Measurements from ENCODE around the gene CYBC1. TPM values are rescaled to one million over a fixed set of nuclear protein-coding genes. Genes with fewer than 3 reads are reported as not detected.
"Not testable (repeated sequence)": the region's sequence is repeated elsewhere in the genome, so short reads cannot be mapped to it uniquely, and the experiment has no call there.

Gene CYBC1
- total RNA-seq, 2 experiments from 2014 or later, result 60.2 to 62.4 TPM

DNA sequence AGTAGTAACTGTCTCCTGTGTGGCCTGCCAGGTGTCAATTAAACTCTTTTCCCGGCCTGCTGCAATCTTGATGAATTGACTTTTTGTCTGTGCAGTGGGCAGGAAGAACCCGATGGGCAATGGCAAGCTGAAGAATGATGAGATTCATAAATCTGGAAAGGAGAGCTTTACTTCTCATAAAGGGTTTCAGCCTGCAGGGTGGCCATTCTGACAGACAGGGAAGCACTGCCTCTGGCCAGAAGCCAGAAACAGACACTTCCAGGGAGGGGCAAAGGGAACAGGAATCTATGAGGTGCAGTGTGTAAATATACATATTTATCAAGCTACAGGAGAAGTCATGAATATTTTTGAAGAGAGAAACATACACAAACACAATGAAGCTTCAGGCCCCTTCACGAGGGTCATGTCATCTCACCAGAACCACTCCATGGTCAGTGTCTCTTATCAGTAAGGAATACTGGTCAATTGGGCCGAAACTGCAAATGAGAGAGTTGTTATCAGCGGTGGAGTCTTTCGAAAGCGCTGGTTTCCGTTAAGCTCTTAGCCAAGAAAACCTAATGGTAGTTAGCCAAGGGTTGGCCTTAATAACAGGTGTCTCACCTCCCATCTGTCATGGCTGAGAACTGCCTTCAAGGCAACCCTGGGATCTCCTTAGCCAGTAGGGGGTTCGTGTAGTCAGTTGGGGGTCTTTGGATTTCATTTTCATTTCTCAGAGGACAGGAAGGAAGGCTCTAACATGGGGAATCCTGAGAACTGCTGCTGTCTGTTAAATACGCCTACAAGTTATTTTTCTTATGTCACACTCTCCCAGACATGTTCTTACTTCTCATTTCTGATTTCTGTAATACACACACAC is 6.7 kb upstream of the CYBC1 start:
- CTCF ChIA-PET, result no interaction called here
- Histone ChIP-seq H3K9me3 (ENCODE audit: control insufficient read depth in 1 of 2, insufficient read depth in 1 of 2, low read length in 2 of 2) (no peaks in the 10 kb centered on the region), H3K4me1 (ENCODE audit: insufficient read depth, low read length) (peaks cover 34% of the 10 kb centered on the region), H3K27me3 (ENCODE audit: control insufficient read depth in 1 of 2, insufficient read depth in 2 of 2, low read length in 2 of 2) (no peaks in the 10 kb centered on the region), H3K27ac (ENCODE audit: low read depth in 1 of 2, low read length in 2 of 2) (peak overlapping the region; percentile 95 to 99), H3K36me3 (ENCODE audit: insufficient read depth, low read length) (peaks cover 24% of the 10 kb centered on the region), H3K4me3 (ENCODE audit: low read length) (peak overlapping the region; percentile 89)
- DNase-seq, result peak in 1 of 14 experiments; percentile 33
- Mint-ChIP-seq H3K4me3 (peak overlapping the region; percentile 85), H3K4me1 (ENCODE audit: low read depth) (peaks cover 36% of the 10 kb centered on the region), H3K27me3 (no peaks in the 10 kb centered on the region), H3K27ac (peak overlapping the region; percentile 99), H3K36me3 (ENCODE audit: low read depth) (peaks cover 34% of the 10 kb centered on the region), H3K9me3 (no peaks in the 10 kb centered on the region)
- TF ChIP-seq, protein P1, sequence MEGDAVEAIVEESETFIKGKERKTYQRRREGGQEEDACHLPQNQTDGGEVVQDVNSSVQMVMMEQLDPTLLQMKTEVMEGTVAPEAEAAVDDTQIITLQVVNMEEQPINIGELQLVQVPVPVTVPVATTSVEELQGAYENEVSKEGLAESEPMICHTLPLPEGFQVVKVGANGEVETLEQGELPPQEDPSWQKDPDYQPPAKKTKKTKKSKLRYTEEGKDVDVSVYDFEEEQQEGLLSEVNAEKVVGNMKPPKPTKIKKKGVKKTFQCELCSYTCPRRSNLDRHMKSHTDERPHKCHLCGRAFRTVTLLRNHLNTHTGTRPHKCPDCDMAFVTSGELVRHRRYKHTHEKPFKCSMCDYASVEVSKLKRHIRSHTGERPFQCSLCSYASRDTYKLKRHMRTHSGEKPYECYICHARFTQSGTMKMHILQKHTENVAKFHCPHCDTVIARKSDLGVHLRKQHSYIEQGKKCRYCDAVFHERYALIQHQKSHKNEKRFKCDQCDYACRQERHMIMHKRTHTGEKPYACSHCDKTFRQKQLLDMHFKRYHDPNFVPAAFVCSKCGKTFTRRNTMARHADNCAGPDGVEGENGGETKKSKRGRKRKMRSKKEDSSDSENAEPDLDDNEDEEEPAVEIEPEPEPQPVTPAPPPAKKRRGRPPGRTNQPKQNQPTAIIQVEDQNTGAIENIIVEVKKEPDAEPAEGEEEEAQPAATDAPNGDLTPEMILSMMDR (IDR thresholded peaks at IDR 0.05), result no peak
- intact Hi-C loops (cut with DNase I, micrococcal nuclease), result loop anchor here in 1 of 2 experiments (5.0 kb wide), 1 partner anchor 585 kb away; the partner anchor contains the start of gene ARHGDIA
- POLR2A ChIA-PET, result interaction anchor here (0.9 to 2.1 kb wide), 8 partner anchors 8 to 163 kb away, joined by 3 to 37 read pairs (median 5); partner anchors contain the start of gene FOXK2
- no peak for ATAC-seq (ENCODE audit: poor library complexity)

DNA sequence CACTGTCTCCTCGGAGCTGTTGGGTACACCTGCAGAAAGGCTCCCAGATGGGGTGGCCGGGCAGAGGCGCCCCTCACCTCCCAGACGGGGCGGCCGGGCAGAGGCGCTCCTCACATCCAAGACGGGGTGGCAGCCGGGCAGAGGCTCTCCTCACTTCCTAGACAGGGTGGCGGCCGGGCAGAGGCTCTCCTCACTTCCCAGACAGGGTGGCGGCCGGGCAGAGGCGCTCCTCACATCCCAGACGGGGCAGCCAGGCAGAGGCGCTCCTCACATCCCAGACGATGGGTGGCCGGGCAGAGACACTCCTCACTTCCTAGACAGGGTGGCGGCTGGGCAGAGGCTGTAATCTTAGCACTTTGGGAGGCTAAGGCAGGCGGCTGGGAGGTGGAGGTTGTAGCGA is 3.2 kb upstream of the CYBC1 start:
- not testable (repeated sequence) for H3K27ac Mint-ChIP-seq

DNA sequence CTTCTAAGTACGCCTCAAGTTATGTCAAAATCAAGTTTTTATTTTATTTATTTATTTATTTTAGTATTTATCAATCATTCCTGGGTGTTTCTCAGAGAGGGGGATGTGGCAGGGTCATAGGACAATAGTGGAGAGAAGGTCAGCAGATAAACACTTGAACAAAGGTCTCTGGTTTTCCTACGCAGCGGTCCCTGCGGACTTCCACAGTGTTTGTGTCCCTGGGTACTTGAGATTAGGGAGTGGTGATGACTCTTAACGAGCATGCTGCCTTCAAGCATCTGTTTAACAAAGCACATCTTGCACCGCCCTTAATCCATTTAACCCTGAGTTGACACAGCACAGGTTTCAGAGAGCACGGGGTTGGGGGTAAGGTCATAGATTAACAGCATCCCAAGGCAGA is 2.6 kb upstream of the CYBC1 start:
- DNase-seq; POLR2A ChIA-PET; H3K9me3 ChIP-seq (ENCODE audit: control insufficient read depth in 1 of 2, insufficient read depth in 1 of 2, low read length in 2 of 2); CTCF ChIA-PET; ATAC-seq (ENCODE audit: poor library complexity); H3K4me3 ChIP-seq (ENCODE audit: low read length); H3K27ac Mint-ChIP-seq; H3K27me3 Mint-ChIP-seq; H3K36me3 ChIP-seq (ENCODE audit: insufficient read depth, low read length); H3K27ac ChIP-seq (ENCODE audit: low read depth in 1 of 2, low read length in 2 of 2); H3K27me3 ChIP-seq (ENCODE audit: control insufficient read depth in 1 of 2, insufficient read depth in 2 of 2, low read length in 2 of 2); H3K9me3 Mint-ChIP-seq: not testable (repeated sequence)
- Mint-ChIP-seq H3K4me3 (peak overlapping the region; percentile 45), H3K36me3 (ENCODE audit: low read depth) (peaks cover 26% of the 10 kb centered on the region), H3K4me1 (ENCODE audit: low read depth) (peaks cover 48% of the 10 kb centered on the region)
- peaks cover 42% of the 10 kb centered on the region for H3K4me1 ChIP-seq (ENCODE audit: insufficient read depth, low read length)
- intact Hi-C loops (cut with DNase I, micrococcal nuclease), result loop anchor here (5.0 kb wide), 2 partner anchors 36 to 194 kb away; partner anchors contain the start of genes HEXD (in 1 of the 2), OGFOD3 (in 1 of the 2) and WDR45B (in 1 of the 2)

More for the DNA sequence above, 3.2 kb upstream of the CYBC1 start:
- H3K4me3 Mint-ChIP-seq; H3K9me3 Mint-ChIP-seq; DNase-seq; H3K27me3 Mint-ChIP-seq; CTCF ChIA-PET; H3K27me3 ChIP-seq (ENCODE audit: control insufficient read depth in 1 of 2, insufficient read depth in 2 of 2, low read length in 2 of 2); H3K9me3 ChIP-seq (ENCODE audit: control insufficient read depth in 1 of 2, insufficient read depth in 1 of 2, low read length in 2 of 2); H3K27ac ChIP-seq (ENCODE audit: low read depth in 1 of 2, low read length in 2 of 2); H3K4me3 ChIP-seq (ENCODE audit: low read length); POLR2A ChIA-PET; ATAC-seq (ENCODE audit: poor library complexity); H3K36me3 ChIP-seq (ENCODE audit: insufficient read depth, low read length): not testable (repeated sequence)
- peaks cover 26% of the 10 kb centered on the region for H3K36me3 Mint-ChIP-seq (ENCODE audit: low read depth)
- intact Hi-C loops (cut with DNase I, micrococcal nuclease), result loop anchor here (5.0 kb wide), 2 partner anchors 36 to 194 kb away; partner anchors contain the start of genes HEXD (in 1 of the 2), OGFOD3 (in 1 of the 2) and WDR45B (in 1 of the 2)
- peaks cover 48% of the 10 kb centered on the region for H3K4me1 Mint-ChIP-seq (ENCODE audit: low read depth)
- peaks cover 40% of the 10 kb centered on the region for H3K4me1 ChIP-seq (ENCODE audit: insufficient read depth, low read length)

DNA sequence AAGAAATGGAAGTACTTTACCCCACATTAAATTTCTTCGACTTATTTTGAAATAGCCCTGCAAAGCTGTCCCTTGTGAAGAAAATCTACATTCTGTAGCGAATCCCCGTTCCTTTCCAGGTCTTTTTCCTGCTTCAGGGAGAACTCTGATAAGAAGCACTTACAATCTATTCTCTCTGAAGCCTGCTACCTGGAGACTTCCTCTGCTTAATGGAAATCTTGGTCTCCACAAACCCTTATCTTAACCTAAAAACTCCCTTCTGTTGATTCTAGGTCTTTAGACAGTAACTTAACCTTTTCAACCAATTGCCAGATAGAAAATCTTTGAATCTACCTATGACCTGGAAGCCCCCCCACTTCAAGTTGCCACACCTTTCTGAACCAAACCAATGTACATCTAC is 1.6 kb upstream of the CYBC1 start:
- Histone ChIP-seq H3K36me3 (ENCODE audit: insufficient read depth, low read length) (peaks cover 9% of the 10 kb centered on the region), H3K4me3 (ENCODE audit: low read length) (no peak overlapping the region), H3K27me3 (ENCODE audit: control insufficient read depth in 1 of 2, insufficient read depth in 2 of 2, low read length in 2 of 2) (no peaks in the 10 kb centered on the region), H3K4me1 (ENCODE audit: insufficient read depth, low read length) (peaks cover 40% of the 10 kb centered on the region), H3K27ac (ENCODE audit: low read depth in 1 of 2, low read length in 2 of 2) (no peak overlapping the region), H3K9me3 (ENCODE audit: control insufficient read depth in 1 of 2, insufficient read depth in 1 of 2, low read length in 2 of 2) (no peaks in the 10 kb centered on the region)
- POLR2A ChIA-PET, result no interaction called here
- intact Hi-C loops (cut with DNase I, micrococcal nuclease), result loop anchor here (5.0 kb wide), 2 partner anchors 35 to 195 kb away; partner anchors contain the start of genes HEXD (in 1 of the 2), OGFOD3 (in 1 of the 2) and WDR45B (in 1 of the 2)
- peaks cover 23% of the 10 kb centered on the region for H3K36me3 Mint-ChIP-seq (ENCODE audit: low read depth)
- TF ChIP-seq, protein P1 (IDR thresholded peaks at IDR 0.05), result no peak
- H3K4me3 Mint-ChIP-seq, result peak overlapping the region; percentile 97
- DNase-seq (no peak), ATAC-seq (ENCODE audit: poor library complexity) (no peak)
- no peaks in the 10 kb centered on the region for H3K9me3 Mint-ChIP-seq
- H3K4me1 Mint-ChIP-seq (ENCODE audit: low read depth), result peaks cover 46% of the 10 kb centered on the region
- peak overlapping the region; percentile 97 for H3K27ac Mint-ChIP-seq
- no peaks in the 10 kb centered on the region for H3K27me3 Mint-ChIP-seq
- CTCF ChIA-PET, result no interaction called here

Measured in CD4-positive, alpha-beta T cell (primary cell).